NOMO-1 treated with DMSO at 0.1 percent for 48 hours (cell line): Measurements from ENCODE around the gene NFIA.

Experiments used
- DNase-seq: peaks from one replicate; lab custom pipeline; 2025; ENCODE audit not compliant: unreplicated experiment; lab: John Stamatoyannopoulos, UW

Gene NFIA

DNA sequence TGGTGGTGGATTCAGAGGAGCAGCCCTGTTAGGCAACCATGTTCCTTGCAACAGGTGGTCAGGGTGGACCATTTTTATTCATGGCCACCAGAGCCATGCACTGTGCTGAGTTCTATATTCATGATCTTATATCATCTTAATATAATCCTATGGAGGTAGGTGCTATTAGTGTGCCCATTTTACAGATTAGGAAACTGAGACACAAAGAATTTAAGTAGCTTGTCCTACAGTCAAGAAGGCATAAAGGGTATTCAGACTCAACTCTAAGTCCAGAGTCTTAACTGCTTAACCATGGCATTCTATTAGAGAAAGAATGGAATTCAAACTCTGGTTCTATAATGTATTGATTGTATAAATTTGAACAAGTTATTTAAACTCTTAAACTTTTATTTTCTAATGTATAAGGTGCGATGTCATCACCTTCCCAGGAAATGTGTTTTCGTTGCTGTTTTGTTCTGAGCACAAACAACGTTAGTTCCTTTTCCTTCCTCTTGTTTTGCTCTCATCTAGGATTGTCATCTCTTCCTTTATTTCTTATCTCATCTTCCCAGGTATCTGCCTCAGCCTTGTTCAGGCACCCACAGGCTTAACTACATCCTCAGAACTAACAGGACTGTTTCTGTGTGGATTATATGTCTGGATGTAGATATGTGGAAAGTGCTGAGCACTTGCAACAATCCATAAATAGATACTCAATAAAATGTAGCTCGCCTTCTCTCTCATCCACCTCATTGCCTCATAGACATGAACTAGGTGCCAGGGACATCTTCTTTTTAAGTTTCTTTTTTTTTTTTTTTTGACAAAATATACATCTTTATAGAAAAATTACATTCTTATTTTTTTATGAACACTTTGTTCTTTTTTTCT, 207.1 kb downstream of the NFIA start:
- no peak for DNase-seq

- DNase-seq, result no peak
Observed at GRCh38 chr1:61290525-61290924, 208.2 kb downstream of the NFIA start.

GRCh38 chr1:61293197-61293596, 210.8 kb downstream of the NFIA start:
- DNase-seq, result no peak

- no peak for DNase-seq
Observed at GRCh38 chr1:61293986-61294504, 211.7 kb downstream of the NFIA start.

GRCh38 chr1:61294930-61295329, 212.6 kb downstream of the NFIA start:
- DNase-seq, result no peak

DNA sequence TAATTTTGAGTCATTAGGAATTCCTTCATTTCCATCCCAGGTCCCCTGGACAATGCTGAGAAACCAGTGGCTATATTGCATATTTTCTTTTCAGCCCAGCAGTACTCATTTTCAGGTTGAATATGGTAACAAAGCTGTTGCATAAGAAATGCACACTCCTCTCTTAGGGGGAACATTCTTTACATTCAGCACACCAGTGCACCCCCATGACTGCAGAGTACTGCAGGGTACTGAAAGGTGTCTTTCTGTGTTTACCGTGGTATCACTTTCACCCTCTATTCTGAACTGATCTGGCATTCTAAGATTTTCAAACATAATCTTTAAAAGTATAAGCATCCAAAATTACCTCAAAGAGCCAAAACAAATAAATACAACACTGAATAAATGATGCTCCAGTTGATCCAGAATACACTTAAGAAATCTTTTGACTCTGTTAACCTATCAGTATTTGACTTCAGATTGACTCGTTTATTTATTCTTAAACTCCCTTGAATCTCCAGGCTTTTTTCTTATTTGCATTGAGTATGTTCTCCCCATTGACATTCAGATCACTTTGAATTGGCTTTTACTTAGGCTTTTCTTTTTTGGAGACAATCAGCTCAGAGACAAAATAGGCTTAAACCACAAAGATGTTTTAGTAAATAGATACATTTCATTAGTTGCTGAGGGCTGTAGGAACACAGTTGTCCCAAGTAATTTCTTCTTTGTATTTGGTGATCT, 213.6 kb downstream of the NFIA start:
- no peak for DNase-seq

DNA sequence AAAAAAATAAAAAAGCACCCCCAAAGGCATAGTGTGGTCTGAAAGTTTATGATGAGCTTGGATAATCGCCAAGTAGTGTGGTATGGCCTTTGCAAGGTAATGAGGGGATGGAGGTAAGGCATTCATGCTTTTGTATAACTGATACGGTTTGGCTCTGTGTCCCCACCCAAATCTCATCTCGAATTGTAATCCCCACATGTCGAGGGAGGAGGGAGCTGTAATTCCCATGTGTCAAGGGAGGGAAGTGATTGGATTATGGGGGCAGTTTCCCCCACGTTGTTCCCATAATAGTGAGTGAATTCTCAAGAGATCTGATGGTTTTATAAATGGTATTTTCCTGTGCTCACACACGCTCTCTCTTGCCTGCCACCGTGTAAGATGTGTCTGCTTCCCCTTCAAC, 215.5 kb downstream of the NFIA start:
- no peak for DNase-seq

GRCh38 chr1:61299463-61299862, 217.1 kb downstream of the NFIA start:
- no peak for DNase-seq

GRCh38 chr1:61300899-61301298, 218.5 kb downstream of the NFIA start:
- no peak for DNase-seq

GRCh38 chr1:61301824-61302657, 219.7 kb downstream of the NFIA start:
- no peak for DNase-seq

GRCh38 chr1:61307422-61308142, 225.2 kb downstream of the NFIA start:
- no peak for DNase-seq

- DNase-seq, result no peak
Observed at GRCh38 chr1:61310057-61310456, 227.7 kb downstream of the NFIA start.

- no peak for DNase-seq
Observed at GRCh38 chr1:61310538-61310937, 228.2 kb downstream of the NFIA start.

GRCh38 chr1:61313906-61314422, 231.6 kb downstream of the NFIA start:
- no peak for DNase-seq

DNA sequence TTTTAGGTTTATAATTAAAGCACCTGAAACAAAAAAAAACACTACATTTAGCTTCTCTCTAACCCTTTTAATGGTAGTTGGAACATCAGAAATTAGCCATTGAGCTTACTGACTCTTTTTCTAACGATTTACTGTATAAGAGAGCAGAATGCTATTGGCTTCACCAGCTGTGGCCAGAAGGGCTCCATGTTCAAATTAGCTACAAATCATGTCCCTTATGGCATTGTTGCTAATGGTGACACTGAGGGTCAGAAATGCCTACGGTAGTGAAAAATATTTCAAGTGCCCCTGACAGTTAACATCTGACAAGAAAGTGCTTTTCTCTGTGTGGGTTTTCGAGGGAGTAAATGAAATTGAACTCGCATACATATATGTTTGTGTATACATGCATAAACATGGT, 232.7 kb downstream of the NFIA start:
- DNase-seq, result no peak

GRCh38 chr1:61316493-61316892, 234.1 kb downstream of the NFIA start:
- no peak for DNase-seq

- no peak for DNase-seq
Observed at GRCh38 chr1:61318319-61319125, 236.2 kb downstream of the NFIA start.

GRCh38 chr1:61320575-61320974, 238.2 kb downstream of the NFIA start:
- DNase-seq, result no peak

GRCh38 chr1:61322008-61322744, 239.8 kb downstream of the NFIA start:
- no peak for DNase-seq
